GM21528 (cell line): ENCODE results near the gene NTMT1.
"Not testable (repeated sequence)": the region's sequence is repeated elsewhere in the genome, so short reads cannot be mapped to it uniquely, and the experiment has no call there.

ENCODE experiments used
- ATAC-seq: cut with Tn5 transposase; IDR thresholded peaks from one replicate; pipeline ENCODE4 v1.9.1; 2021; ENCODE audit warnings: mild to moderate bottlenecking, moderate library complexity; ENCODE audit not compliant: unreplicated experiment, low FRiP score

The NTMT1 gene

DNA sequence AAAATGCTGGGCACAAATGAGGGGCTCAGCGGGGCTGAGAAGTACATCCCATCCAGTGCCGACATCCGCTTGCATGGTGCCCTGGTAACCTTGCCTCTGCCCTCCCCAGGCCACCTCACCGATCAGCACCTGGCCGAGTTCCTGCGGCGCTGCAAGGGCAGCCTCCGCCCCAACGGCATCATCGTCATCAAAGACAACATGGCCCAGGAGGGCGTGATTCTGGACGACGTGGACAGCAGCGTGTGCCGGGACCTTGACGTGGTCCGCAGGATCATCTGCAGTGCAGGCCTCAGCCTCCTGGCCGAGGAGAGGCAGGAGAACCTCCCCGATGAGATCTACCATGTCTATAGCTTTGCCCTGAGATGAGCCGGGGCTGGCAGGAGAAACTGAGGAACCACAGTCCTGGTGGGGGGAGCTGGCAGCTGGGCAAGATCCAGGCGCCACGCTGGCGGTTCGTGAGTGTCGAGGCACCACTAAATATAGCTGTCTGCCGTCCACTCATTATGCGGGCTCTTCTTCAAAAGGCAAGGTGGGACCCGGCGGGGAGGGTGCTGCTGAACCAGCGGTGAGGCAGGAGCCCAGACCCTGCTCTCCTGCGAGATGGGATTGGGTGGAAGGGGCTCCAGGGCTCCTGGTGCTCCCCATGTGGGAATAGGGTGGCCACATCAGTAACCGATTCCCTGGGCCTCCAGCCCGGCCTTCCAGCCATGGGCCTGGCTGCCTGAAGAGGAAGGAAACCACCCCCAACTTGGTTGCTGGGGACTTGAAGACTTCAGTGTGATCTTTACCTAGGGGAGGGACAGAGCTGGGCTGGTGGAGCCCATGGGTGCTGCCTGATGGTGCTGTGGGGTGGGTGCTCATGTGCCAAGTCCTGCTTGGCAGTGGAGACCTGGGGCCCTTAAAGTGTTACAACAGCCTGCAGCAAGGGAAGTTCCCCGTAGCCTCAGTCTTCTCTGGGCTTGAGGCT, 9.4 kb downstream of the NTMT1 start:
- no peak for ATAC-seq

GRCh38 chr9:129636343-129636742, 10.4 kb downstream of the NTMT1 start:
- ATAC-seq = not testable (repeated sequence)

- ATAC-seq = no peak
These were observed 11.1 kb downstream of the NTMT1 start for GRCh38 chr9:129637102-129637501.

DNA sequence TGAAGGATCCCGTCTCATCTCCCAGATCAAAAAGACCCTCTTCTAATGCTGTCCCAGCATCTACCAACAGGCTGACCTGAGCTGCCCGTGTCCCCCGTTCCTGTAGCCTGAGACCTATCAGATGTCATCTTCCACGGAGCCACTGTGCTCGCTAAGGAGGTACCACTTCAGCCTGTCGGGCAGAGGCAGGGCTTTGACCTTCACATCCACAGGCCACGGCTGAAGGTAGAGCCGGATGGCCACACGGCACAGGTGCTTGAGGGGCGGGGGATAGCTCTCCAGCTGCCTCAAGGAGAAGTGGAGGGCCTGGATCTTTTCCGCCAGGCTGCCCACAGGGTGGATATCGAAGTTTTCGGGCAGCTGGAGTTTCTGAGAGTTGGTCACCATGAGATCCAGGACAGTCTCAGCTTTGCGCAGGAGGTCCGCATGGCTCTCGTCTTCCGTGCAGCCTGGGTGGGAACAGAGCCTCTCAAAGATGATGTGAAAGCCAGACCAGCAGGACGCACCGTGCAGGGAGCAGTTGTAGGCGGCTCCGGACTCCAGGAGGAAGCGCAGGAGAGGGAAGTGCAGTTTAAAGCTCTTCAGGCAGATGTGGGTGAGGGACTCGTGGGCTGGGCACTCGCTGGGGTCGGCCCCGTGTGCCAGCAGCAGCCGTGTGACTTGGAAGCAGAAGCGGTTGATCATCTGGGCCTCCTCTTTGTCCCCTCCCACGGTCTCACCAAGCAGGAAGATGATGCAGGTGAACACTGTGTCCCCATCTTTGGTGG, 11.9 kb downstream of the NTMT1 start:
- ATAC-seq = no peak

GRCh38 chr9:129639034-129639630, 13.2 kb downstream of the NTMT1 start:
- no peak for ATAC-seq

- no peak for ATAC-seq
These were observed 13.8 kb downstream of the NTMT1 start for GRCh38 chr9:129639756-129640085.

DNA sequence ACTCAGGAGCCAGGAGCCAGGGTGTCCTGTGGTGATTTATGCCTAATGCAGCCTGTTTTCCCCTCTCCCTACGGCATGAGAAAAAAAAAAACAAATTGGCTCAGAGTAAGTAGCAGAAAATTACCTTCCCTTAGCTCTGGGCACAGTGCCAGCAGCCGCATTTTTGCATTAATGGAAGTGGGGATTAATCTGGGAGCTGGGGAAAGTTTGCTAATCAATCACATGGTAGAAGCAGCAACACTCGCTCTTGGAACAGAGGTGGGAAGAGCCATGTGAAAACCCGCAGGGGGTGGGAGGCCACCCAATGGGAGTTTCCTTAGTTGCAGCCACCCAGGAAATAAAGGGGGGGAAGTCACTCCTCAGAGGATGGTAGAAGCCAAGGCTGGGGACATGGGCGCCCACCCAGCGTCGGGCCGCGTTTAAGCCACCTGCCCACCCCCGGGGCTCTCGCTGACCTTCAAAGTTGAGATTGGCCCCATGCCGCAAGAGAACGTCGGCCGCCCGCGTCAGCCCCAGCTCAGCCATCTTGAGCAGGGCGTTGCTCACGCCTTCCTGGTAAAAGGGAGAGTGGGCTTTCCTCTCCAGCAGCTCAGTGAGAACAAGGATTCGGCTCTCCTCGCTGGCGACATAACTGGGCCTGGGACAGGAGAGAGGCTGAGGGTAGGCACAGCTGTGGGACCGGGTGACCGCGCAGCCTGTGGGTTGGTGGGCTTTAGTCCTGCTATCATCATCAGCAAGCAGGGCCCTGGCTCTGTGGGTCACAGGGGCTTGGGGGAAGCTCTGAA, 14.3 kb downstream of the NTMT1 start:
- ATAC-seq = no peak

- no peak for ATAC-seq
These were observed 15.1 kb downstream of the NTMT1 start for GRCh38 chr9:129640871-129641749.

GRCh38 chr9:129641750-129642585, 16.0 kb downstream of the NTMT1 start, which contains the start of gene ASB6:
TSS of gene ASB6 (minus strand) at chr9:129642151. CDS start at chr9:129641999, 152 bp downstream.
- peak; percentile 80 for ATAC-seq

DNA sequence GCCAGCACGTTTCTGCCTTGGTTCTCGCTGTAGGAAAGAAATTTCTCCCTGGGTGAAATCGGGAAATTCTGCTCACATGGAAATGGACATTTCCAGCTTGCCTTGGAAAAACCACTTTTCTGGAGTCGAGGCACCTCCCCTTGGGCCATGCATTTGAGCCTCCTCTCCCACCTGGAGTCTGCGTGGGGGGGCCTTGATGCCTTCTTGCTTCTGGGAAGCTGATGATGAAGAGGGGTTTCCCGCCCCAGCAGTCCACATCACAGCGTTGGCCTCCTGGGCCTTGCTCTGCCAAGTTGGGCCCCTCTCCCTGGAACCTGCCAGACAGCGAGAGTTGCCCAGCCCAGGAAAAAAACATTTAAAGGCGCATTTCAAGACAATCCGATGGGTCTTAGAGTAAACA, 17.7 kb downstream of the NTMT1 start:
- ATAC-seq = no peak

GRCh38 chr9:129644365-129644764, 18.4 kb downstream of the NTMT1 start:
- ATAC-seq = no peak

GRCh38 chr9:129644902-129645301, 18.9 kb downstream of the NTMT1 start:
- no peak for ATAC-seq

- no peak for ATAC-seq
These were observed 20.3 kb downstream of the NTMT1 start for GRCh38 chr9:129646252-129646651.

DNA sequence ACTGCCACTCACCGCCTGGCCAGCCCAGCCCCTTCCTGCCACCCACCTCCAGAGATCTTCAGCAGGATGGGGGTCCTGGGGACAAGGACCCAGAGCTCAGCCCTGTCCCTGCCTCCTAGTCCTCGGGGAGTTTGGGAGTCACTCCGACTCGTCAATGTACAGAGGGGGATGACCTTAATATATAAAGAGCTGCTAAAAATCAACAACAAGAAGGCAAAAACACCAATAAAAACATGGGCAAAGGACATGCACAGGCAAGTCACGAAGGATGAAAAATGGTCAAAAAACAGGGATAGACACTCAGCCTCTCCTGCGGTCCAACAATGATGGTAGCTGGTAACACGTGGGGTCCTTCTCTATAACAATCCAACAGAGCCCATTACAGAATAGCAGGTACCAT, 20.7 kb downstream of the NTMT1 start:
- ATAC-seq = no peak

DNA sequence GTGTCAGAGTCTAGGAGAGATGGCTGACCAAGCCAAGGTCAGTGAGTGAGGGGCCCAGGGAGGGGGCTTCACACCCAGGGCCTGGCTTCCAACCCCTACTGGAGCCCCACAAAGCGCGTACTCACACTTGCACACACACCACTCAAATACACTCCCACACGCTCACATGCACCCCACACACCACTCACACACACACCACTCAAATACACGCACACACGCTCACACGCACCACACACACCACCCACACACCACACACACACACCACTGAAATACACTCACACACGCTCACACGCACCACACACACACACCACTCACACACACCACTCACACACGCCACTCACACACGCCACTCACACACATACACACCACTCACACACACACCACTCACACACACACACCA, 21.7 kb downstream of the NTMT1 start:
- ATAC-seq = no peak

DNA sequence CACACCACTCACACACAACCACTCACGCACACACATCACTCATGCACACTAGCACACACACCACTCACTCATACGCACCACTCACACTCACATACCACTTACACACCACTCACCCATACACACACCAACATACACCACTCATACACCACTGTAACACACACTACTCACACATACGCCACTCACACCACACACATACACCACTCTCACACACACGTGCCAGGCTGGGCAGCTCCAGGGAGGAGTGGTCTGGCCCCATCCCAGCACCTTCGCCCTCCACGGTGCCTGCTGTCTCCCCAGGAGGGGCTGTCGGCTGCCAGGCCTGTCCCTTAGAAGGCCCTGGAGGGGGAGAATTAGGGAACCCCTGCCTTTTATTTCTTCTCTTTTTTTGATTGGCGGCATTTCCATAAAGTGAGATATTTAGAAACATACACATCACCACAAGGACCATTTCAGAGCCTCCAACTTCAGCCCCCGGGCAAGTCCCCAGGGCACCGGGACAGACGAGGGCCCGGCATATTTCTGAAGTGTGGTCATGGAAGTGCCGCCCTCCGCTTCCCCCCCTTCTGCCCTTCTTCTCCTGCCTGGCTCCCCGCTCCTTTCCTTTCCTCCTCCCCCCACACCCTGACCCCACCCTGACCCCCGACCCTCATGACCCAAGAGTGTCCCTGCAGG, 22.3 kb downstream of the NTMT1 start:
- ATAC-seq = no peak

GRCh38 chr9:129648764-129649115, 22.8 kb downstream of the NTMT1 start:
- ATAC-seq = no peak
